GM12878 (cell line): ENCODE data around the gene TRANK1. TPM values are rescaled to one million over a fixed set of nuclear protein-coding genes. Genes with fewer than 3 reads are reported as not detected.

Source experiments
- ATAC-seq: fragments of 200-7000 bp; cut with Tn5 transposase; 3 replicates; pipeline ENCODE4 v1.9.1; 2020; ENCODE audit warnings: mild to moderate bottlenecking, moderate library complexity
- BruUV-seq: library from RNA; stranded (reverse); fragments of 400-500 nt; replicated peaks from 2 replicates; lab custom pipeline; 2021; lab: Mats Ljungman, UMichigan
- CTCF ChIA-PET: fragments of 300-600 bp; sonication (Branson Sonifier 250); formaldehyde crosslinking; extraction: SDS; loops from one replicate; lab custom pipeline; 2021; ENCODE audit warnings: inconsistent platforms; lab: Yijun Ruan, JAX
- POLR2A ChIA-PET: fragments of 350-600 bp; formaldehyde crosslinking; extraction: SDS; loops from one replicate; lab custom pipeline; 2021; ENCODE audit warnings: inconsistent platforms; lab: Charles Lee
- RAD21 ChIA-PET: fragments of 300-600 bp; sonication (Branson Sonifier 250); formaldehyde crosslinking; loops from one replicate; lab custom pipeline; 2023; ENCODE audit warnings: antibody characterized with exemption; ENCODE audit not compliant: unreplicated experiment; lab: Charles Lee
- SMC1A ChIA-PET: fragments of 300-600 bp; sonication (Branson Sonifier 250); formaldehyde crosslinking; loops from one replicate; lab custom pipeline; 2023; ENCODE audit not compliant: unreplicated experiment, uncharacterized antibody; lab: Charles Lee
- DNase-seq: peaks from one replicate; pipeline ENCODE4 v3.0.0-alpha.2; 2011; ENCODE audit warnings: low read depth, low spot score
- FAIRE-seq: peaks from 3 replicates; lab custom pipeline; 2011; peaks lifted over from hg19 to GRCh38; lab: Jason Lieb, UNC
- H2AFZ ChIP-seq: 2 replicates; pipeline ENCODE4 v1.6.0; 2011; ENCODE audit warnings: low read depth, low read length, control low read depth; ENCODE audit not compliant: control insufficient read depth
- H3K27ac ChIP-seq: 2 replicates; pipeline ENCODE4 v1.5.1; 2011; ENCODE audit warnings: control low read depth; ENCODE audit not compliant: control insufficient read depth, insufficient read depth
- H3K27me3 ChIP-seq, 2 experiments: replicated peaks in 1 of 2; 2 replicates each; pipeline versions ENCODE4 v1.6.0 to v1.6.1; 2011; ENCODE audit warnings: low read length in 1 of 2; ENCODE audit not compliant: control insufficient read depth in 2 of 2, insufficient read depth in 2 of 2
- H3K36me3 ChIP-seq, 2 experiments: 2 replicates each; pipeline ENCODE4 v1.5.1; 2011; ENCODE audit warnings: low read length in 1 of 2; ENCODE audit not compliant: control insufficient read depth in 2 of 2, insufficient read depth in 2 of 2
- H3K4me1 ChIP-seq: 2 replicates; pipeline ENCODE4 v1.6.1; 2011; ENCODE audit warnings: mild to moderate bottlenecking, low read length, moderate library complexity, mixed read lengths; ENCODE audit not compliant: control insufficient read depth, insufficient read depth
- H3K4me2 ChIP-seq: 2 replicates; pipeline ENCODE4 v1.6.0; 2011; ENCODE audit warnings: control low read depth; ENCODE audit not compliant: control insufficient read depth, insufficient read depth
- H3K4me3 ChIP-seq: fragments of 200-600 bp; sonication (generic); 2 replicates; pipeline ENCODE4 v1.5.1; 2016
- H3K79me2 ChIP-seq: 2 replicates; pipeline ENCODE4 v1.6.0; 2011; ENCODE audit warnings: low read length; ENCODE audit not compliant: control insufficient read depth, insufficient read depth
- H3K9ac ChIP-seq: 2 replicates; pipeline ENCODE4 v1.8.0; 2011; ENCODE audit warnings: low read length, control low read depth, mixed read lengths; ENCODE audit not compliant: control insufficient read depth, insufficient read depth
- H3K9me3 ChIP-seq: replicated peaks from 3 replicates; pipeline ENCODE4 v1.5.1; 2011; ENCODE audit warnings: mild to moderate bottlenecking, low read length; ENCODE audit not compliant: control insufficient read depth, insufficient read depth
- H4K20me1 ChIP-seq: 2 replicates; pipeline ENCODE4 v1.6.0; 2011; ENCODE audit not compliant: control insufficient read depth, insufficient read depth
- BMI1 ChIP-seq: fragments of 450-650 bp; IDR thresholded peaks from 2 replicates; pipeline ENCODE4 v1.6.1; 2016; ENCODE audit warnings: mild to moderate bottlenecking, moderate library complexity, borderline replicate concordance
- MAX ChIP-seq: IDR thresholded peaks from 2 replicates; pipeline ENCODE4 v1.6.1; 2012; ENCODE audit warnings: low read depth, low read length, improper control_type of control experiment
- MLLT1 ChIP-seq: fragments of 450-650 bp; IDR thresholded peaks from 2 replicates; pipeline ENCODE4 v1.6.1; 2016; ENCODE audit warnings: mild to moderate bottlenecking
- NR2F1 ChIP-seq: fragments of 450-650 bp; conservative IDR thresholded peaks from 2 replicates; pipeline ENCODE4 v1.6.1; 2017; ENCODE audit warnings: mild to moderate bottlenecking
- NRF1 ChIP-seq: conservative IDR thresholded peaks from 2 replicates; pipeline ENCODE4 v1.6.1; 2011; ENCODE audit warnings: mild to moderate bottlenecking, low read depth, low read length, improper control_type of control experiment
- ZNF622 ChIP-seq: fragments of 450-650 bp; IDR thresholded peaks from 2 replicates; pipeline ENCODE4 v1.6.1; 2017; ENCODE audit warnings: mild to moderate bottlenecking, inconsistent platforms
- WGBS: methylation state at CpG from one replicate; pipeline ENCODE4 v1.1.6; 2016; ENCODE audit warnings: low lambda C conversion rate; ENCODE audit not compliant: insufficient replicate concordance, insufficient coverage; ENCODE audit errors: missing lambda C conversion rate; 5-methylcytosine and 5-hydroxymethylcytosine counted together
- in situ Hi-C: fragments of 300-500 bp; cut with MboI; formaldehyde crosslinking; loops from 9 replicates; pipeline ENCODE4 v1.14.3; 2018; ENCODE audit warnings: mixed read lengths
- intact Hi-C: fragments of 100-400 bp; cut with micrococcal nuclease; formaldehyde crosslinking; loops from one replicate; pipeline ENCODE4 v1.14.2; 2022; ENCODE audit not compliant: unreplicated experiment
- polyA plus RNA-seq, 11 experiments: library from polyadenylated mRNA; depleted of rRNA in 4 of 11; unstranded in 6 of 11; stranded (reverse) in 5 of 11; fragments of >200 nt; fragmentation: Nextera tagmentation in 4 of 11; fragmentation: Illumina TruSeq in 1 of 11; extraction: Ambion mirVana in 4 of 11; extraction: Trizol in 1 of 11; gene quantifications; 1 replicate in 1 of 11; 2 replicates in 10 of 11; pipeline versions ENCODE4 v1.2.1 to v1.2.3, GENCODE V29; 2011 to 2016; ENCODE audit warnings: inconsistent platforms in 2 of 11, missing spikeins in 2 of 11, low read depth in 1 of 11
- total RNA-seq, 4 experiments: library from RNA; depleted of rRNA in 3 of 4; stranded (reverse); fragments of >200 nt in 3 of 4; fragmentation: Illumina TruSeq in 1 of 4; extraction: Trizol in 1 of 4; gene quantifications; 2 replicates each; pipeline versions ENCODE4 v1.2.1 to v1.2.3, GENCODE V29; 2013 to 2021

TRANK1 gene
- total and polyA plus RNA-seq, 10 of the 15 experiments (the other 5 are each of a cell fraction or from before 2014, with no cell fraction given): 0.46 to 8.8 (median 1.1) TPM

- Histone ChIP-seq H3K9ac (no peak overlapping the region), H2AFZ (no peak overlapping the region), H3K4me2 (peak overlapping the region; percentile 98), H3K79me2 (no peaks in the 10 kb centered on the region), H3K4me3 (peak overlapping the region; percentile 59), H3K27ac (no peak overlapping the region), H3K36me3 (no peaks in the 10 kb centered on the region), H3K9me3 (peaks cover 7% of the 10 kb centered on the region; the same call in 2 of the 3 replicates), H3K4me1 (peaks cover 6% of the 10 kb centered on the region; the same call in 1 of the 2 replicates), H4K20me1 (no peaks in the 10 kb centered on the region), H3K27me3 (peaks cover 7 to 12% of the 10 kb centered on the region in 2 experiments)
- ChIA-PET SMC1A (interaction anchor here (1.8 kb wide), 1 partner anchor 13 kb away, joined by 7 read pairs; no protein-coding TSS in a partner anchor), CTCF (interaction anchor here (0.7 to 2.4 kb wide), 2 partner anchors 12 to 14 kb away, joined by 3 to 10 read pairs; no protein-coding TSS in a partner anchor), POLR2A (no interaction called here), RAD21 (interaction anchor here (1.8 kb wide), 1 partner anchor 13 kb away, joined by 4 read pairs; no protein-coding TSS in a partner anchor)
- BruUV-seq: no TSS peak
- ATAC-seq: no peak
- FAIRE-seq: no peak
- intact Hi-C loops: no loop called here
- TF ChIP-seq ZNF622 (no peak), NRF1 (no peak), NR2F1 (no peak), MAX (no peak), BMI1 (no peak), MLLT1 (no peak)
- WGBS: 90% methylated on average over 24 of the region's 28 CpGs
- DNase-seq: no peak
- in situ Hi-C loops: no loop called here
These were observed 603 bp upstream of the TRANK1 start for GRCh38 chr3:36945333-36945980.
